ENCODE results near the gene HMGN1.

Gene HMGN1

GRCh38 chr21:39330001-39330400 lies 18.9 kb downstream of the HMGN1 start:
- no peaks in the 10 kb centered on the region for H3K27me3 ChIP-seq (ENCODE audit: control insufficient read depth in 1 of 2, insufficient read depth in 2 of 2, low read length in 2 of 2)
- H3K4me3 ChIP-seq (ENCODE audit: low read length in 2 of 2) = no peak overlapping the region
- H3K9ac ChIP-seq (ENCODE audit: low read length in 2 of 2) = no peak overlapping the region
- no peaks in the 10 kb centered on the region for H3K4me1 ChIP-seq (ENCODE audit: control insufficient read depth, insufficient read depth, low read length)
- H3K9me3 ChIP-seq (ENCODE audit: control insufficient read depth in 2 of 2, low read length in 2 of 2) = no peaks in the 10 kb centered on the region
- H3K27ac ChIP-seq (ENCODE audit: low read length) = no peak overlapping the region
- H3K36me3 ChIP-seq (ENCODE audit: control insufficient read depth in 2 of 2, insufficient read depth in 2 of 2, low read length in 2 of 2) = no peaks in the 10 kb centered on the region

- no peak overlapping the region for H3K27ac ChIP-seq (ENCODE audit: low read length)
- no peaks in the 10 kb centered on the region for H3K36me3 ChIP-seq (ENCODE audit: control insufficient read depth in 2 of 2, insufficient read depth in 2 of 2, low read length in 2 of 2)
- no peaks in the 10 kb centered on the region for H3K9me3 ChIP-seq (ENCODE audit: control insufficient read depth in 2 of 2, low read length in 2 of 2)
- no peaks in the 10 kb centered on the region for H3K4me1 ChIP-seq (ENCODE audit: control insufficient read depth, insufficient read depth, low read length)
- H3K27me3 ChIP-seq (ENCODE audit: control insufficient read depth in 1 of 2, insufficient read depth in 2 of 2, low read length in 2 of 2) = no peaks in the 10 kb centered on the region
- no peak overlapping the region for H3K9ac ChIP-seq (ENCODE audit: low read length in 2 of 2)
- no peak overlapping the region for H3K4me3 ChIP-seq (ENCODE audit: low read length in 2 of 2)
Measured at GRCh38 chr21:39327727-39328126, 21.2 kb downstream of the HMGN1 start.

GRCh38 chr21:39326607-39327307 lies 22.1 kb downstream of the HMGN1 start:
- no peaks in the 10 kb centered on the region for H3K36me3 ChIP-seq (ENCODE audit: control insufficient read depth in 2 of 2, insufficient read depth in 2 of 2, low read length in 2 of 2)
- H3K4me3 ChIP-seq (ENCODE audit: low read length in 2 of 2) = no peak overlapping the region
- no peaks in the 10 kb centered on the region for H3K4me1 ChIP-seq (ENCODE audit: control insufficient read depth, insufficient read depth, low read length)
- no peak overlapping the region for H3K9ac ChIP-seq (ENCODE audit: low read length in 2 of 2)
- no peaks in the 10 kb centered on the region for H3K27me3 ChIP-seq (ENCODE audit: control insufficient read depth in 1 of 2, insufficient read depth in 2 of 2, low read length in 2 of 2)
- no peaks in the 10 kb centered on the region for H3K9me3 ChIP-seq (ENCODE audit: control insufficient read depth in 2 of 2, low read length in 2 of 2)
- H3K27ac ChIP-seq (ENCODE audit: low read length) = no peak overlapping the region

- H3K9me3 ChIP-seq (ENCODE audit: control insufficient read depth in 2 of 2, low read length in 2 of 2) = no peaks in the 10 kb centered on the region
- H3K4me3 ChIP-seq (ENCODE audit: low read length in 2 of 2) = no peak overlapping the region
- no peak overlapping the region for H3K9ac ChIP-seq (ENCODE audit: low read length in 2 of 2)
- no peaks in the 10 kb centered on the region for H3K36me3 ChIP-seq (ENCODE audit: control insufficient read depth in 2 of 2, insufficient read depth in 2 of 2, low read length in 2 of 2)
- H3K27ac ChIP-seq (ENCODE audit: low read length) = no peak overlapping the region
- H3K4me1 ChIP-seq (ENCODE audit: control insufficient read depth, insufficient read depth, low read length) = peaks cover under 1% of the 10 kb centered on the region
- H3K27me3 ChIP-seq (ENCODE audit: control insufficient read depth in 1 of 2, insufficient read depth in 2 of 2, low read length in 2 of 2) = no peaks in the 10 kb centered on the region
Measured at GRCh38 chr21:39325458-39325857, 23.4 kb downstream of the HMGN1 start.

- H3K36me3 ChIP-seq (ENCODE audit: control insufficient read depth in 2 of 2, insufficient read depth in 2 of 2, low read length in 2 of 2) = no peaks in the 10 kb centered on the region
- H3K9ac ChIP-seq (ENCODE audit: low read length in 2 of 2) = no peak overlapping the region
- peaks cover 19% of the 10 kb centered on the region for H3K4me1 ChIP-seq (ENCODE audit: control insufficient read depth, insufficient read depth, low read length)
- no peaks in the 10 kb centered on the region for H3K27me3 ChIP-seq (ENCODE audit: control insufficient read depth in 1 of 2, insufficient read depth in 2 of 2, low read length in 2 of 2)
- no peak overlapping the region for H3K27ac ChIP-seq (ENCODE audit: low read length)
- no peak overlapping the region for H3K4me3 ChIP-seq (ENCODE audit: low read length in 2 of 2)
- no peaks in the 10 kb centered on the region for H3K9me3 ChIP-seq (ENCODE audit: control insufficient read depth in 2 of 2, low read length in 2 of 2)
Measured at GRCh38 chr21:39321424-39321823, 27.5 kb downstream of the HMGN1 start.

- Histone ChIP-seq H3K4me3 (ENCODE audit: low read length in 2 of 2) (no peak overlapping the region), H3K36me3 (ENCODE audit: control insufficient read depth in 2 of 2, insufficient read depth in 2 of 2, low read length in 2 of 2) (no peaks in the 10 kb centered on the region), H3K9me3 (ENCODE audit: control insufficient read depth in 2 of 2, low read length in 2 of 2) (no peaks in the 10 kb centered on the region), H3K4me1 (ENCODE audit: control insufficient read depth, insufficient read depth, low read length) (peaks cover 21% of the 10 kb centered on the region), H3K27ac (ENCODE audit: low read length) (peak overlapping the region; percentile 86), H3K9ac (ENCODE audit: low read length in 2 of 2) (no peak overlapping the region), H3K27me3 (ENCODE audit: control insufficient read depth in 1 of 2, insufficient read depth in 2 of 2, low read length in 2 of 2) (no peaks in the 10 kb centered on the region)
Measured at GRCh38 chr21:39319814-39320332, 29.0 kb downstream of the HMGN1 start.

GRCh38 chr21:39319251-39319756 lies 29.6 kb downstream of the HMGN1 start:
- Histone ChIP-seq H3K4me3 (ENCODE audit: low read length in 2 of 2) (peak overlapping the region in 1 of 2 donors; percentile 22), H3K27ac (ENCODE audit: low read length) (peak overlapping the region; percentile 86), H3K4me1 (ENCODE audit: control insufficient read depth, insufficient read depth, low read length) (peaks cover 26% of the 10 kb centered on the region), H3K9ac (ENCODE audit: low read length in 2 of 2) (no peak overlapping the region), H3K36me3 (ENCODE audit: control insufficient read depth in 2 of 2, insufficient read depth in 2 of 2, low read length in 2 of 2) (no peaks in the 10 kb centered on the region), H3K27me3 (ENCODE audit: control insufficient read depth in 1 of 2, insufficient read depth in 2 of 2, low read length in 2 of 2) (no peaks in the 10 kb centered on the region), H3K9me3 (ENCODE audit: control insufficient read depth in 2 of 2, low read length in 2 of 2) (no peaks in the 10 kb centered on the region)

- Histone ChIP-seq H3K27ac (ENCODE audit: low read length) (peak overlapping the region; percentile 86), H3K9me3 (ENCODE audit: control insufficient read depth in 2 of 2, low read length in 2 of 2) (no peaks in the 10 kb centered on the region), H3K36me3 (ENCODE audit: control insufficient read depth in 2 of 2, insufficient read depth in 2 of 2, low read length in 2 of 2) (no peaks in the 10 kb centered on the region), H3K4me1 (ENCODE audit: control insufficient read depth, insufficient read depth, low read length) (peaks cover 26% of the 10 kb centered on the region), H3K27me3 (ENCODE audit: control insufficient read depth in 1 of 2, insufficient read depth in 2 of 2, low read length in 2 of 2) (no peaks in the 10 kb centered on the region), H3K9ac (ENCODE audit: low read length in 2 of 2) (no peak overlapping the region), H3K4me3 (ENCODE audit: low read length in 2 of 2) (no peak overlapping the region)
Measured at GRCh38 chr21:39318091-39318959, 30.6 kb downstream of the HMGN1 start.

- Histone ChIP-seq H3K9me3 (ENCODE audit: control insufficient read depth in 2 of 2, low read length in 2 of 2) (no peaks in the 10 kb centered on the region), H3K4me3 (ENCODE audit: low read length in 2 of 2) (no peak overlapping the region), H3K27me3 (ENCODE audit: control insufficient read depth in 1 of 2, insufficient read depth in 2 of 2, low read length in 2 of 2) (no peaks in the 10 kb centered on the region), H3K9ac (ENCODE audit: low read length in 2 of 2) (no peak overlapping the region), H3K4me1 (ENCODE audit: control insufficient read depth, insufficient read depth, low read length) (peaks cover 26% of the 10 kb centered on the region), H3K36me3 (ENCODE audit: control insufficient read depth in 2 of 2, insufficient read depth in 2 of 2, low read length in 2 of 2) (no peaks in the 10 kb centered on the region), H3K27ac (ENCODE audit: low read length) (no peak overlapping the region)
Measured at GRCh38 chr21:39317134-39318090, 31.5 kb downstream of the HMGN1 start.

- Histone ChIP-seq H3K9ac (ENCODE audit: low read length in 2 of 2) (no peak overlapping the region), H3K27ac (ENCODE audit: low read length) (no peak overlapping the region), H3K4me3 (ENCODE audit: low read length in 2 of 2) (no peak overlapping the region), H3K36me3 (ENCODE audit: control insufficient read depth in 2 of 2, insufficient read depth in 2 of 2, low read length in 2 of 2) (no peaks in the 10 kb centered on the region), H3K27me3 (ENCODE audit: control insufficient read depth in 1 of 2, insufficient read depth in 2 of 2, low read length in 2 of 2) (no peaks in the 10 kb centered on the region), H3K4me1 (ENCODE audit: control insufficient read depth, insufficient read depth, low read length) (peaks cover 29% of the 10 kb centered on the region), H3K9me3 (ENCODE audit: control insufficient read depth in 2 of 2, low read length in 2 of 2) (no peaks in the 10 kb centered on the region)
Measured at GRCh38 chr21:39316729-39317128, 32.2 kb downstream of the HMGN1 start.
